Neural progenitor cell (in vitro differentiated cells): ENCODE data around the gene TBC1D3B. TPM values are rescaled to one million over a fixed set of nuclear protein-coding genes. Genes with fewer than 3 reads are reported as not detected.
"Not testable (repeated sequence)": the region's sequence is repeated elsewhere in the genome, so short reads cannot be mapped to it uniquely, and the experiment has no call there.

Source experiments
- DNase-seq: peaks from one replicate; pipeline ENCODE4 v3.0.0-alpha.2; 2016; ENCODE audit warnings: low spot score
- H2AFZ ChIP-seq: fragments of 200-600 bp; sonication (generic); replicated peaks from 2 replicates; pipeline ENCODE4 v1.6.1; 2016; ENCODE audit warnings: antibody characterized with exemption
- H3F3A ChIP-seq: fragments of 200-600 bp; sonication (generic); 2 replicates; pipeline ENCODE4 v1.6.1; 2016; ENCODE audit warnings: antibody characterized with exemption, low read depth
- H3K27ac ChIP-seq: fragments of 200-600 bp; sonication (generic); 2 replicates; pipeline ENCODE4 v1.5.1; 2016; ENCODE audit warnings: mild to moderate bottlenecking
- H3K27me3 ChIP-seq: fragments of 200-600 bp; sonication (generic); 2 replicates; pipeline ENCODE4 v1.6.1; 2016; ENCODE audit warnings: mild to moderate bottlenecking, moderate library complexity
- H3K36me3 ChIP-seq: fragments of 200-600 bp; sonication (generic); 2 replicates; pipeline ENCODE4 v1.5.1; 2016
- H3K4me1 ChIP-seq: fragments of 200-600 bp; sonication (generic); 2 replicates; pipeline ENCODE4 v1.6.1; 2016; ENCODE audit warnings: mixed run types
- H3K4me2 ChIP-seq: fragments of 200-600 bp; sonication (generic); 2 replicates; pipeline ENCODE4 v1.6.1; 2016
- H3K4me3 ChIP-seq: fragments of 200-600 bp; sonication (generic); 2 replicates; pipeline ENCODE4 v1.5.1; 2016
- H3K79me2 ChIP-seq: fragments of 200-600 bp; sonication (generic); 2 replicates; pipeline ENCODE4 v1.6.1; 2016; ENCODE audit warnings: low read depth
- H3K9ac ChIP-seq: fragments of 200-600 bp; sonication (generic); 2 replicates; pipeline ENCODE4 v1.6.1; 2016
- H3K9me3 ChIP-seq: fragments of 200-600 bp; sonication (generic); 2 replicates; pipeline ENCODE4 v1.5.1; 2016; ENCODE audit warnings: low read depth
- H4K20me1 ChIP-seq: fragments of 200-600 bp; sonication (generic); 2 replicates; pipeline ENCODE4 v1.6.1; 2016; ENCODE audit warnings: low read depth
- H3K27ac Mint-ChIP-seq: 3 replicates; pipeline ENCODE4 v1.8.0; 2021; ENCODE audit warnings: mixed read lengths
- H3K27me3 Mint-ChIP-seq: 2 replicates; pipeline ENCODE4 v1.8.0; 2022; ENCODE audit warnings: low read depth, mild to moderate bottlenecking, inconsistent platforms, moderate library complexity, mixed read lengths; ENCODE audit not compliant: insufficient read depth
- H3K36me3 Mint-ChIP-seq: 3 replicates; pipeline ENCODE4 v1.8.0; 2021; ENCODE audit warnings: mixed read lengths
- H3K4me1 Mint-ChIP-seq: 3 replicates; pipeline ENCODE4 v1.8.0; 2021; ENCODE audit warnings: mixed read lengths
- H3K4me3 Mint-ChIP-seq: 3 replicates; pipeline ENCODE4 v1.8.0; 2021; ENCODE audit warnings: mild to moderate bottlenecking, moderate library complexity, mixed read lengths
- H3K9me3 Mint-ChIP-seq: 3 replicates; pipeline ENCODE4 v1.8.0; 2020; ENCODE audit warnings: mixed read lengths
- EZH2 ChIP-seq: fragments of 200-600 bp; sonication (generic); IDR thresholded peaks from 2 replicates; pipeline ENCODE4 v1.6.1; 2017; ENCODE audit warnings: antibody characterized with exemption, mild to moderate bottlenecking, moderate library complexity
- EZH2phosphoT487 ChIP-seq: fragments of 200-600 bp; sonication (generic); IDR thresholded peaks from 2 replicates; pipeline ENCODE4 v1.6.1; 2017; ENCODE audit warnings: antibody characterized with exemption
- total RNA-seq: library from RNA; depleted of rRNA; stranded (reverse); fragments of >200 nt; gene quantifications from 2 replicates; pipeline ENCODE4 v1.2.3, GENCODE V29; 2015; ENCODE audit warnings: low replicate concordance
- TF ChIP-seq, protein P1 (sequence below): fragments of 200-600 bp; sonication (generic); IDR thresholded peaks from 2 replicates; pipeline ENCODE4 v1.5.1; 2017; ENCODE audit warnings: antibody characterized with exemption, mild to moderate bottlenecking

The TBC1D3B gene
- total RNA-seq, 1 donor from 2014 or later = not detected

GRCh38 chr17:36195434-36196130 is 19.1 kb upstream of the TBC1D3B start:
- TF ChIP-seq EZH2phosphoT487 = no peak
- TF ChIP-seq, protein P1, sequence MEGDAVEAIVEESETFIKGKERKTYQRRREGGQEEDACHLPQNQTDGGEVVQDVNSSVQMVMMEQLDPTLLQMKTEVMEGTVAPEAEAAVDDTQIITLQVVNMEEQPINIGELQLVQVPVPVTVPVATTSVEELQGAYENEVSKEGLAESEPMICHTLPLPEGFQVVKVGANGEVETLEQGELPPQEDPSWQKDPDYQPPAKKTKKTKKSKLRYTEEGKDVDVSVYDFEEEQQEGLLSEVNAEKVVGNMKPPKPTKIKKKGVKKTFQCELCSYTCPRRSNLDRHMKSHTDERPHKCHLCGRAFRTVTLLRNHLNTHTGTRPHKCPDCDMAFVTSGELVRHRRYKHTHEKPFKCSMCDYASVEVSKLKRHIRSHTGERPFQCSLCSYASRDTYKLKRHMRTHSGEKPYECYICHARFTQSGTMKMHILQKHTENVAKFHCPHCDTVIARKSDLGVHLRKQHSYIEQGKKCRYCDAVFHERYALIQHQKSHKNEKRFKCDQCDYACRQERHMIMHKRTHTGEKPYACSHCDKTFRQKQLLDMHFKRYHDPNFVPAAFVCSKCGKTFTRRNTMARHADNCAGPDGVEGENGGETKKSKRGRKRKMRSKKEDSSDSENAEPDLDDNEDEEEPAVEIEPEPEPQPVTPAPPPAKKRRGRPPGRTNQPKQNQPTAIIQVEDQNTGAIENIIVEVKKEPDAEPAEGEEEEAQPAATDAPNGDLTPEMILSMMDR = no peak
- no peak for TF ChIP-seq EZH2
- no peak for DNase-seq
- Mint-ChIP-seq H3K27me3 (peaks cover 8% of the 10 kb centered on the region), H3K4me3 (no peak overlapping the region), H3K27ac (no peak overlapping the region), H3K9me3 (no peaks in the 10 kb centered on the region), H3K36me3 (no peaks in the 10 kb centered on the region), H3K4me1 (peaks cover 7% of the 10 kb centered on the region)
- H4K20me1 ChIP-seq = no peaks in the 10 kb centered on the region
- H3K79me2 ChIP-seq = no peaks in the 10 kb centered on the region
- no peak overlapping the region for H3K27ac ChIP-seq
- no peak overlapping the region for H3K4me3 ChIP-seq
- H3K36me3 ChIP-seq = no peaks in the 10 kb centered on the region
- no peaks in the 10 kb centered on the region for H3K9me3 ChIP-seq
- no peak overlapping the region for H3K9ac ChIP-seq
- peak overlapping the region; percentile 86 for H2AFZ ChIP-seq
- peaks cover 14% of the 10 kb centered on the region for H3K27me3 ChIP-seq
- no peaks in the 10 kb centered on the region for H3F3A ChIP-seq
- no peak overlapping the region for H3K4me2 ChIP-seq
- H3K4me1 ChIP-seq = peaks cover 5% of the 10 kb centered on the region

DNA sequence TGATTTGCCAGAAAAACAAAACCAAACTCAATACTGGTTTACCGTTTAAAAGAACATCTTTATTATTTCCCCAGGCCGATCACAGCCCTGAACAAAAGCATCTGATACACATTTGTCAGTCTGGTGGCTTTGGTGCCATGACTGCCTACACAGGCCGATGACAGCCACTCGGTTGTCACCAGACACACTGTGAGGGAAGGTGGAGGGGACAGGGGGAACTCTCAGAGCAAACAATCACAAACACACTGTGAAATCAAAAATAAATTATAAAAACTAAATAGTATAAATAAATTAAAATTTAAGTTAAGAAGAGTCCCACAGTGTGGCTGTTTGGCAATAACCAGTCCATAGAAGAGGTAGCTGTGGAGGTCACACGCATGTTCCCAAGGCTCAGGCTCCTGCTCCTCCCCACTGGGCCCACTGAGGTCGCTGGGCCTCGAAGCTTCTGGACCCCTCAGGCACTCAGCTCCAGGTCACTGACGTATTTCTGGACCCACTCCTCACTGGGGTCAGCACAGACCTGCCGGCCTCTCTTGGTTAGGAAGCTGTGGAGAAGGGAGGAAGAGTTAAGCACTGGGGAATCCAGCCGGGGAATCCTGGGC is 18.5 kb upstream of the TBC1D3B start:
- not testable (repeated sequence) for H2AFZ ChIP-seq, H3K27ac ChIP-seq, DNase-seq, H3K36me3 ChIP-seq, H3K27ac Mint-ChIP-seq, H3K9me3 Mint-ChIP-seq, H4K20me1 ChIP-seq, H3K9me3 ChIP-seq, H3K4me2 ChIP-seq, H3K4me1 Mint-ChIP-seq, H3K27me3 Mint-ChIP-seq, H3K36me3 Mint-ChIP-seq, H3K4me3 Mint-ChIP-seq, H3K4me3 ChIP-seq, H3F3A ChIP-seq, H3K9ac ChIP-seq, H3K79me2 ChIP-seq, H3K4me1 ChIP-seq
- H3K27me3 ChIP-seq = peaks cover 14% of the 10 kb centered on the region

DNA sequence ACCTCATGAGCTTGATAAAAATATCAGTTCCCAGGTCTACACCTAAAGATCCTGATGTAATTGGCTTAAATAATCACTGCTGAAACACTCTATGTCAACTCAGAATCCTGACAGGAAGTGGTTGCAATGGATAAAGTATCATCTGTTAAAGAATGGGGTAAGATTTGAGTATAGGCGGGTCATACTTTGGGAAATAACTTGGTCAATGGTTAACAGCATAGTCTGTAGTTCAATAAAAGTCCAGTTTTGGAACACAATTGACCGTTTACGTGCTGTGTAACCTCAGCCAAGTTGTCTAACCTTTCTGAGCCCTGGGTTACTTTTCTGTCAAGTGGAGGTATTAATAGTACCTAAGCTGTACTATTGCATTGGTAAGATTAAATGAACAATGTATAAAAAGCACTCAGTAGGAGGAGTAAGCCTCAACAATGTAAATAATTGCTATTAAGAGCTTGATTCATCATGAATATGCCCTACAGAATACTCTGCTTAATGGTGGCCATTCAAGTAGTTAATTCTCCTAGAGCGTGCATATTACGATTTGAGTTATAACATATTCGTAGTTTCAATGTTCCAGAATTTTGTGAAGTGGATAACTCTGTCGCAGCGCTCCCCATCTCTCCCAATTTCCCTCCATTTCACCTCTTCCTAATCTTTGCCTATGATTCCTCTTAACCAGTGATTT is 17.9 kb upstream of the TBC1D3B start:
- H3K4me3 Mint-ChIP-seq, DNase-seq, H3K4me3 ChIP-seq, H3K4me1 Mint-ChIP-seq, H2AFZ ChIP-seq, H3K27ac ChIP-seq, H3K9me3 Mint-ChIP-seq, H3K27ac Mint-ChIP-seq, H3K36me3 Mint-ChIP-seq, H3K9me3 ChIP-seq, H3K79me2 ChIP-seq, H3K4me2 ChIP-seq, H3K4me1 ChIP-seq, H3F3A ChIP-seq, H3K9ac ChIP-seq, H3K27me3 Mint-ChIP-seq, H3K36me3 ChIP-seq, H4K20me1 ChIP-seq: not testable (repeated sequence)
- H3K27me3 ChIP-seq = peaks cover 14% of the 10 kb centered on the region

DNA sequence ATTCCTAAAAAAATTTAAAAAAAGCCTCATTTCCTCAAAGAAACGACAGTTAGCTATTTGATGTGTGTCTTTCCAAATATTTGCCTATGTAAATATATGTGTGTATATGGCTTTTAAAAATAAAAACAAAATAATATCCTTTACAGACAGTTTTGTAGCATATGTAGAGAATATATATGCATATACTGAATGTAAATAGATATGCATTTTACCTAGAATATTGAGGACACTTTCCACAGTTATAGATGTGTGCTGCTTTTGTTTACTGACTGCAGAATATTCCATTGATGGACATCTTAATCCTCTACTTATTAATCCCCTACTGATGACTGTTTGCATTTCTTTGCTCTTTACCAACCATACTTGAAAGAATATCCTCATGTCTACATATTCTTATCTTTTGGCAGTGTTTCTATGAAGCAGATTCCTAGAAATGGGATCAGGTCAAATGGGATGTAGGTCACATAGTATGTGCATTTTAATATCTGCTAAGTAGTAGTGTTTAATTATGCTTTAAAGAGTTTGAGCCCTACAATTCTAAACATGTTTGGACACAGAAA is 16.9 kb upstream of the TBC1D3B start:
- H3K36me3 ChIP-seq = no peaks in the 10 kb centered on the region
- H4K20me1 ChIP-seq = no peaks in the 10 kb centered on the region
- no peak overlapping the region for H2AFZ ChIP-seq
- no peak overlapping the region for H3K4me2 ChIP-seq
- TF ChIP-seq, protein P1 = no peak
- TF ChIP-seq EZH2 (no peak), EZH2phosphoT487 (no peak)
- H3K4me1 ChIP-seq = peaks cover 5% of the 10 kb centered on the region
- H3K27ac ChIP-seq = no peak overlapping the region
- Mint-ChIP-seq H3K27ac (no peak overlapping the region), H3K9me3 (no peaks in the 10 kb centered on the region), H3K27me3 (peaks cover 8% of the 10 kb centered on the region), H3K4me1 (peaks cover 7% of the 10 kb centered on the region), H3K36me3 (no peaks in the 10 kb centered on the region), H3K4me3 (no peak overlapping the region)
- no peak overlapping the region for H3K9ac ChIP-seq
- H3K27me3 ChIP-seq = peaks cover 14% of the 10 kb centered on the region
- H3K9me3 ChIP-seq = no peaks in the 10 kb centered on the region
- no peaks in the 10 kb centered on the region for H3K79me2 ChIP-seq
- no peak overlapping the region for H3K4me3 ChIP-seq
- no peaks in the 10 kb centered on the region for H3F3A ChIP-seq
- no peak for DNase-seq

DNA sequence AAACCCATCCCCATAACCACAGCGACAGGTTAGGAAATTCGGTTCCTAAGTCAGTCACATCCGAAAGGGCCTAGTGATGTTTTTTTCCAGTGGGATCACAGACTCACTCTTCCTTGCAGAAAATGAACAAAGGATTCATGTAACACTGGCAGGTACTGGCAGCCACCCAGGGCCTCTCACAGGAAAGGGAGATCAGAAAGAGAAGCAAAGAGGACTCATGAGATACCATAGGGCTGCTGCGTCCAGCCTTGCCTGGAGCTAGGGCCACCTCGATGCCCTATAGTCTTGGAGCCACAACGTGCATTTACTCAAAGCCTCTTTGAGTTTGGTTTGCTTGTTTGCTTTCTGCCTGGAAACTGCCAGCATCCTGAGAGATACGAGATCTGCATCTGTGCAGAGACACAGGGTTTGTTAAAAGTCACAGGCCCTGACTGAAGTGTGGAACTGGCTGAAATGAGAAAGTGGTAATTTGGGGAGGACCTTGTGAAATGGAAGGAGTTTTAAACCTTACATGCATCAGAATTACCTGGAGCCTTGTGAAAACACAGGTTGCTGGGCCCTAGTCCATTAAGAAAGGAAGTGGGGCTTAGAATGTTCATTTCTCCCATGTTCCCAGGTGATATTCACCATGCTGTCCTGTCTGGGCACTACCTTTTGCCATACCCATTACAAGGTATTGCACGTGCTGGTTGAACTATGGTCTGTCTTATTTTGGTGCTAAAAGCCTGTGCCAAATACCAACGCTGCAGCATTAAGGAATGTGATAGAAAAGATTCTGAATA is 14.3 kb upstream of the TBC1D3B start:
- not testable (repeated sequence) for H3K36me3 ChIP-seq, DNase-seq, H3K9me3 Mint-ChIP-seq, H3K27ac ChIP-seq, H3K4me1 ChIP-seq, H3K4me3 Mint-ChIP-seq, H3K4me2 ChIP-seq, H4K20me1 ChIP-seq, H3K27ac Mint-ChIP-seq, H3K9ac ChIP-seq, H3K4me1 Mint-ChIP-seq, H3F3A ChIP-seq, H3K36me3 Mint-ChIP-seq, H3K9me3 ChIP-seq, H3K4me3 ChIP-seq, H3K79me2 ChIP-seq, H2AFZ ChIP-seq
- peaks cover 14% of the 10 kb centered on the region for H3K27me3 Mint-ChIP-seq
- peaks cover 14% of the 10 kb centered on the region for H3K27me3 ChIP-seq

DNA sequence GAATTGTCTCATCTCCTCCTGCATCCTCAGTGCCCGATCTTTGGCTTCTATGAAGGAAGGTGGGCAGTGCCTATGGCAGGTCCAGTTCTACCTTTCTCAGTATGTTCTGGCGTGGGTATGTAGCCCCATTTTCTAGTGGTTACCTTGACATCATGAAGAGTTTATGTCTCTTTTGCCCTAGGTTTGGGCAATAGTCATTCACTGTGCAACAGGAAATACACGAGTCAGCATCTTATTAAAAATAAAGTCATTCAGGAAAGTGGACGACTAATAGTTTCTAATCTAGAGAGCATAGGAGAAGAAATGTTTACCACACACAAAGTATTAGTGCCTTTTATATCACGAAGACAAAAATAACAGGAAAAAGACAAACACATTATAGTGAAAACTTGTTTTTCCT is 13.6 kb upstream of the TBC1D3B start:
- not testable (repeated sequence) for H3K4me1 Mint-ChIP-seq, H3F3A ChIP-seq, H3K27me3 ChIP-seq, H3K4me3 Mint-ChIP-seq, H3K4me1 ChIP-seq, H2AFZ ChIP-seq, H3K9me3 ChIP-seq, H3K36me3 ChIP-seq, H3K9ac ChIP-seq, DNase-seq, H3K79me2 ChIP-seq, H3K4me2 ChIP-seq, H3K27ac ChIP-seq, H3K36me3 Mint-ChIP-seq, H3K4me3 ChIP-seq, H4K20me1 ChIP-seq, H3K9me3 Mint-ChIP-seq, H3K27ac Mint-ChIP-seq, H3K27me3 Mint-ChIP-seq
